SJSA1 (cell line): ENCODE data around the gene LRRC73. TPM values are rescaled to one million over a fixed set of nuclear protein-coding genes. Genes with fewer than 3 reads are reported as not detected.

Experiments
- DNase-seq, 2 experiments: peaks; one replicate each; pipeline ENCODE4 v3.0.0-alpha.2; 2015 to 2020; ENCODE audit warnings: low spot score in 2 of 2, low read depth in 1 of 2
- H3K27ac ChIP-seq: fragments of 250-450 bp; sonication (Bioruptor Pico); 2 replicates; pipeline ENCODE4 v1.5.1; 2020; ENCODE audit warnings: mild to moderate bottlenecking, moderate library complexity
- H3K27me3 ChIP-seq: fragments of 250-450 bp; sonication (Bioruptor Pico); replicated peaks from 2 replicates; pipeline ENCODE4 v1.5.1; 2020; ENCODE audit warnings: mild to moderate bottlenecking, moderate library complexity
- H3K36me3 ChIP-seq: fragments of 250-450 bp; sonication (Bioruptor Pico); 2 replicates; pipeline ENCODE4 v1.5.1; 2020; ENCODE audit warnings: mild to moderate bottlenecking
- H3K4me1 ChIP-seq: fragments of 250-450 bp; sonication (Bioruptor Pico); replicated peaks from 2 replicates; pipeline ENCODE4 v1.6.1; 2021; ENCODE audit warnings: mild to moderate bottlenecking
- H3K4me3 ChIP-seq: fragments of 250-450 bp; sonication (Bioruptor Pico); 2 replicates; pipeline ENCODE4 v1.5.1; 2020; ENCODE audit warnings: mild to moderate bottlenecking
- H3K9me3 ChIP-seq: fragments of 250-450 bp; sonication (Bioruptor Pico); replicated peaks from 2 replicates; pipeline ENCODE4 v1.5.1; 2020; ENCODE audit warnings: mild to moderate bottlenecking
- total RNA-seq: library from RNA; depleted of rRNA; stranded (reverse); fragments of >200 nt; shearing (Covaris generic); gene quantifications from 2 replicates; pipeline ENCODE4 v1.2.3, GENCODE V29; 2014

The LRRC73 gene
- total RNA-seq, 1 experiment from 2014 or later: not detected

DNA sequence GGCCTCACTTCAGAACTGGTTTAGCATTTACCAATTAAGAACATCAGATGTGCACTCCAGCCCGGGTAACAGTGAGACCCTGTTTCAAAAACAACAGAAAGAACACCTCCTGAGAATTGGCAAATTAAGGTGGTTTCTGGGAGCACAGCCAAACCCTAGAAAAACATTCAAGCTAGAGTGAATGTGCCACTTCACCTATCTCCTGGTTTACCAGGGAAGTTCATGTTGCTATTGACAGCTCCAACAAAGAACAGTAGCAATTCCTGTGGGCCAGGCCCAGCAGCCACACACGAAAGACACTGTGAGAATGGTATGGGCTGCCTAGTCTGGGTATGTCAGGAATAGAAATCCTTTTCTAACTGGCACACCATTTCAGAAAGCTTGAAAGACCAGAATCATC is 11.7 kb upstream of the LRRC73 start:
- Histone ChIP-seq H3K4me1 (peaks cover 11% of the 10 kb centered on the region), H3K27ac (no peak overlapping the region), H3K4me3 (no peak overlapping the region), H3K9me3 (no peaks in the 10 kb centered on the region), H3K27me3 (no peaks in the 10 kb centered on the region), H3K36me3 (peaks cover 77% of the 10 kb centered on the region)
- DNase-seq: no peak

DNA sequence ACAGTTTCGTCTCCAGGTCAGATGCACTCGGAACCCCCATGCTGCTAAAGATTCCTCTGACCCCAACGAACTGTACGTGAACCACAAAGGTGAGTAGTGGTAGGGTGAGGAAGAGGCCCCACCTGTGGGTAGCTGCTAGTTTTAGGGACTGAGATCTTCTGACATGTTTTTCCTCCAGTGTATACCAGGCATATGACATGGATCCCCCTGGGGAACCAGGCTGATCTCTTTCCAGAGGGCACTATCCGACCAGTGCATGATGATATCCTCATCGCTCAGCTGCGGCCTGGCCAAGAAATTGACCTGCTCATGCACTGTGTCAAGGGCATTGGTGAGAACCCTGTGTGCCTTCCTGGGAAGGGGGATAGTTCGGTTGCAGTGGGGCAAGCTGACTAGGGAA is 10.0 kb upstream of the LRRC73 start:
- Histone ChIP-seq H3K4me3 (no peak overlapping the region), H3K27ac (no peak overlapping the region), H3K36me3 (peaks cover 68% of the 10 kb centered on the region), H3K4me1 (peaks cover 17% of the 10 kb centered on the region), H3K27me3 (no peaks in the 10 kb centered on the region), H3K9me3 (no peaks in the 10 kb centered on the region)
- DNase-seq: no peak

DNA sequence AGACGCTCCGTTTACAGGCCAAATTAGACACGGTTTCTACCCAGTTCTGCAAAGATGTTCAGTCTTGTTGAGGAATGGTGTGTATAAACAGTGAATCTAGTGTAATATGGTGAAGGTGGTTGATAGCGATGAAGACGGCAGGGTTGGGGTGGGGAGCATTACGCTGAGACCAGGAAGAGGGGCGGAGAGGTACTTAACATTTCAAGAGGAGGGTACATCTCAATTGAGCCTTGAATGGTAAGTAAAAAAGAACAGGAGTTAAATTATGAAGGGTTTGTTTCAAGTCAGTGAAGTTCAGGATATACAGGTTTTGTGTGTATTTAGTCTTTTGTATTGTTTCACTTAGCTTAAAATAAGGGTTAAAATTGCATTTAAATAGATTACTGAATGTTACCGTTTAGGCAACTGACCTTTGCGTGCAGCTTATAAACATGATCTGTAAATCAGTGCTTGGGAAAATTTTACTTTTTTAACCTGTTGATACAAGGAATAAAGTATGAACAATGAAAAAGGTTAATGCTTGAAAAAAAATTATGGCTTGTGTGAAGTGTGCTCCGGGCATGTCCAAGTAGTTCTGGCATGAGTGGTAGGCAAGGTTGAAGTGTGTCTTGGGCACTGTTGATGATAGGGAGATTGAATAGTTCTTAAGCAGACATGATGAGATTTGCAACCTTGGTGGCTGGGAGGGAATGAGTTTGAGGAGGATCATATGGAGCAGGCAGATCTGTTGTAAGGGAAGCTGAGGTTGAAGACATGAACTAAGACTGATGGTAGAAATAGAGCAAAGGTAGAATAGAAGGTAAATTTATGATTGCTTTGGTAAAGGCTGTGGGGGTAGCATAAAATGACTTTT is 7.6 kb upstream of the LRRC73 start:
- Histone ChIP-seq H3K4me3 (peak overlapping the region; percentile 68), H3K27ac (no peak overlapping the region; the same call in 1 of the 2 replicates), H3K27me3 (no peaks in the 10 kb centered on the region), H3K4me1 (peaks cover 17% of the 10 kb centered on the region), H3K36me3 (peaks cover 68% of the 10 kb centered on the region), H3K9me3 (no peaks in the 10 kb centered on the region)
- DNase-seq: no peak

DNA sequence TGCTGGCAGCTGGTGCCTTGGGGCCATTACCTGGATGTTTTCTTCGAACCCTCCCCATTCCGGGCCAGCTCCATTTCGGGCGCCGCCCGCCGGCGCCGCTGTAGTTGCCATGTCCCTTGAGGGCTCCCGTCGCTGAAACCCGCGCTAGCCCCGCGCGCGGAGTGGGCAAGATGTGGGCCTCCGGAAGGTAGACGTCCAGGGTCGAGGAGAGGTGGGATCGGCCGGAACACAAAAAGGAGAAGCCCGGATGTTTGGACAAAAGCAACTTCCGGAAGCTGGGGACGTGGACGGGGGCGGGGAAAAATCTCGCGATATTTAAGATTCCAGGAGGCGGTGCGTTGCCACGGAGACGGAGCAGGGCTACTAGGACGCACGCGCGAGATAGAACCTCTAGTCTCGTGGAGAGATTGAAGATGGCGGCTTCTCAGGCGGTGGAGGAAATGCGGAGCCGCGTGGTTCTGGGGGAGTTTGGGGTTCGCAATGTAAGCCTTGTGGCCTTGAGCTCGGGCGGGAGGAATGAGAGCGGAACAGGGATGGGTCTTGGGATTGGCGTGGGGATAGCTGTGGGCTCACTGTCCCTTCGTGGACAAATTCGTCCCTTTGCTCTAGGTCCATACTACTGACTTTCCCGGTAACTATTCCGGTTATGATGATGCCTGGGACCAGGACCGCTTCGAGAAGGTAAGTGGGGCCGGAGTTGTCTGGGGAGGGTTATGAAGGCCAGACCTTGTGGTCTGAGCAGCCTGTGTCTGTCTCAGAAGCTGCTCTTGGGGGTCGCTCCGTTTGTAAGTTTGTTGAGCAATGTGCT is 6.8 kb upstream of the LRRC73 start, which contains the start of the genes POLR1C and YIPF3:
Gene POLR1C (plus strand): TSS at position 393 of the 808 bp plus-strand sequence. CDS start 21 bp downstream, at position 414.
Gene YIPF3 (minus strand): TSS at position 230 of the 808 bp plus-strand sequence. CDS start 119 bp downstream, at position 111.
- H3K36me3 ChIP-seq: peaks cover 68% of the 10 kb centered on the region
- H3K9me3 ChIP-seq: no peaks in the 10 kb centered on the region

DNA sequence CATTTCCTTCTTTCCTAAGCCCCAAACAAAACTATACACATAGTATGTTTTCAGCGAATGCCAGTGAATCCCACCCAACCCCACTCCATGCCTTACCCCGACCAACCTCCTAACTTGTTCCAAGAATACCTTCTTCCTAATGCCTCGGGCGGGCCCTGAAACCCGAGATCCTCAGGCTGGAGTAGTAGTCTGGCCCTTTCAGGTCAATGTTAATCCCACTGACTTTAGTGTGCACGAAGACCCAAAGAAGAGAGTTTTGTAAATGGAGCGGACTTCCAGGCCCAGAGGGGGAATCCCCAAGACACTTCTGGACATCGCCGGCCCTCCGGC is 6.2 kb upstream of the LRRC73 start:
- H3K36me3 ChIP-seq: peaks cover 68% of the 10 kb centered on the region
- H3K4me3 ChIP-seq: peak overlapping the region; percentile 68
- no peak for DNase-seq
- no peaks in the 10 kb centered on the region for H3K27me3 ChIP-seq
- peaks cover 17% of the 10 kb centered on the region for H3K4me1 ChIP-seq
- H3K9me3 ChIP-seq: no peaks in the 10 kb centered on the region
- peak overlapping the region; percentile 30 for H3K27ac ChIP-seq

More for the DNA sequence above, 6.8 kb upstream of the LRRC73 start, which contains the start of the genes POLR1C and YIPF3:
- DNase-seq: peak; percentile 95 to 98
- peaks cover 17% of the 10 kb centered on the region for H3K4me1 ChIP-seq
- H3K27me3 ChIP-seq: no peaks in the 10 kb centered on the region
- H3K4me3 ChIP-seq: peak within 1 kb of the TSS; percentile 68
- peak within 1 kb of the TSS; percentile 30 for H3K27ac ChIP-seq

DNA sequence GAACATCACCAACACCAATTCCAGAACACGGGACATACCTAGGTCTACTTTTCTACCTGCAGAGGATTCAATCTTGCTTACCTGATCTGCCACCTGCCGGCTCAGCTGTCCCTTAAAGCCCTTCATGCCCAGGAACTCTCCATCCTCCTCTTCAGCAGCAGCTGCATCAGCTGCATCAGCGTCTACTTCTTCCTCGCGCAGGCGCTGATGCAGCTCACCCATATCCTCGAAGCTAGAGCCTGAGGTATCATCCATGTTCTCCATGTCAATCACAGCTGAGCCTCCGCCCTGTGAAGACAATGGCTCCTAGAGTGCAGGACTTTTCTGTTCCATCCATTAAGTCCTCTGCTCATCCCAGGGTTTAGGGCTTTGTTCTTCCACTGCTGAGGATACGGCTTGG is 5.7 kb upstream of the LRRC73 start:
- peak overlapping the region; percentile 68 for H3K4me3 ChIP-seq
- no peaks in the 10 kb centered on the region for H3K27me3 ChIP-seq
- DNase-seq: no peak
- H3K9me3 ChIP-seq: no peaks in the 10 kb centered on the region
- peaks cover 68% of the 10 kb centered on the region for H3K36me3 ChIP-seq
- peaks cover 17% of the 10 kb centered on the region for H3K4me1 ChIP-seq
- no peak overlapping the region for H3K27ac ChIP-seq

DNA sequence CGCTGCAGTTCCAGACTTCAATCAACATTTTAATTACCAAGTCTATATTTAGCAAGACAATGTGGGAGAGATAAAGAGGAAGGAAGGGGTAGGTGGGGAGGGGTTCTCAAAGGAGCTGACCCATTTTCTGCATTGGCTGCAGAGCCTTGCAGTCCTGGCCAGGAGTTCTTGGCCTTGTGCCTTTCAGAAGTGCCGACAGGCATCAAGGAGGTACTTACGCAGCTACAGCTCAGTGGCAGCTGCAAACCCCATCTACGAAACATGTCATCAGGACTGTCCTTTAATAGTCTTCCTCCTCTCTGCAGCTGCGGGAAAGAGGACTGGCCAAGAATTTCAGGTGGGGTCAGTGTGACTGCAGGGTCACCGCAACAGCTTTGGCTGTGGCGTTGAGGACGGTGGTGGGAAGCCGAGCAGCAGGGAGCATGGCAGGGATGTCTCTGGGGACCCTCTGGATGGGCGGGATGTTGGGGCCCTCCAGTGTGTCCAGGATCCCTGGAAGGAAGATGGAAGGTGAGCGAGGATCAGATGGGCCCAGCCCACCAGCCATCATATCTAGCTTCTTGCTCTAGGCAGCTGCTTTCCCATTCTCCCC is 1.8 kb upstream of the LRRC73 start:
- peaks cover 20% of the 10 kb centered on the region for H3K4me1 ChIP-seq
- peaks cover 57% of the 10 kb centered on the region for H3K36me3 ChIP-seq
- H3K27ac ChIP-seq: no peak overlapping the region
- DNase-seq: no peak
- H3K4me3 ChIP-seq: no peak overlapping the region
- peaks cover 4% of the 10 kb centered on the region; the same call in 1 of the 2 replicates for H3K9me3 ChIP-seq
- peaks cover 6% of the 10 kb centered on the region for H3K27me3 ChIP-seq

DNA sequence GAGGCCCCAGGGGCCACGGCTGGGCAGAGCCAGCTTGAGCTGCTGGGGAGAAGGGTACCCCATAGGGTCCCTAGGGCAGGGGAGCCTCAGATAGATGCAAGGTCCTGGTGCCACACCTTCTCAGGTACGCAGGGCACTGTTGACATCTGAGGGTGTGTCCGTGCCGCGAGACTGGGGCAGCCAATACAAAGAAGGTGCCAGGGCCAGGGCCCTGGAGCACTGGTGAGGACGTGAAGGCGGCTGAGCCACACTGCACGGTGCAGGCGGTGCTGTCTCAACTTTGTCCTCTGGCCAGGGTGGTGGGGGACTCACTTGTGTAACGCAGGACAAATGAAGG is 649 bp upstream of the LRRC73 start:
- H3K4me3 ChIP-seq: no peak overlapping the region
- no peak overlapping the region for H3K27ac ChIP-seq
- H3K4me1 ChIP-seq: peaks cover 17% of the 10 kb centered on the region
- peaks cover 6% of the 10 kb centered on the region for H3K27me3 ChIP-seq
- no peak for DNase-seq
- H3K9me3 ChIP-seq: peaks cover 4% of the 10 kb centered on the region; the same call in 1 of the 2 replicates
- peaks cover 61% of the 10 kb centered on the region for H3K36me3 ChIP-seq

DNA sequence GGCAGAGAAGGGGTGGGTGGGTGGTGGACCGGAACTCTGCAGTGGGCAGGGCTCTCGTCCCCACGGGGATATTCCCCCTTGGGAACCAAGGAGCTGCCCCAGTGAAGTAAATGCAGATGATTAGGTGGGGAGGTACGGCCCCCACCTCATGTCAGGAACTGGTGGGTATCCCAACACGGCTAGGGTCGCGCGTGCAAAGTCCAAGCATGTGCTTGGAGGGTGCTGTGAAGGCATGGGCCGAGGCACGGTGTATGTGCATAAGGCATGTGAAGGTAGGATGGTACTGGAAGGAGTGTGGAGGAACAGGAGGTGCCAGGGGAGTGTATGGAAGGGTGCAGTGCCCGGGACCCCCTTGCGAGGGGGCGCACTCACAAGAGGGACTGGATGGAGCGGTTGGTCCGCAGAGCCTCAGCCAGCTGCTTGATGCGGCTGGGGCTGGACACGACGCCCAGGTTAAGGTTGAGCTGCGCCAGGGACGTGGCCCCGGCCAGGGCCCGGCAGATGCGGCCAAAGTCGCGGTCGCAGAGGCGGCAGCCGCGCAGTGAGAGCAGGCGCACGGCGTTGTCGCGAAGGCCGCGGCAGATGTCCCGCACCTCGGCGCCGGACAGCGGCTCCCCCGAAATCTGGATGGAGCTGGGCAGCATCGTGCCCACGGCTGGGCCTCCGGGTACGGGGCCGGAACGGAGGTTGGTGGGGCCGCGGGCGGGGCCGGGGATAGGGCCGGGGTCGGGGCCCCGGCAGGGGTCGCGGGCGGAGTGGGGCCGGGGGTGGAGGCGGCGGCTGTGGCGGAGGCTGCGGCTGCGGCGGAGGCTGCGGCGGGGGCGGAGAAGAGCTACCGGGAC is 783 bp downstream of the LRRC73 start:
- H3K9me3 ChIP-seq: peaks cover 4% of the 10 kb centered on the region; the same call in 1 of the 2 replicates
- H3K27ac ChIP-seq: no peak overlapping the region
- peaks cover 13% of the 10 kb centered on the region for H3K4me1 ChIP-seq
- no peak for DNase-seq
- peak overlapping the region; percentile 59 for H3K4me3 ChIP-seq
- peaks cover 6% of the 10 kb centered on the region for H3K27me3 ChIP-seq
- H3K36me3 ChIP-seq: peaks cover 54% of the 10 kb centered on the region

DNA sequence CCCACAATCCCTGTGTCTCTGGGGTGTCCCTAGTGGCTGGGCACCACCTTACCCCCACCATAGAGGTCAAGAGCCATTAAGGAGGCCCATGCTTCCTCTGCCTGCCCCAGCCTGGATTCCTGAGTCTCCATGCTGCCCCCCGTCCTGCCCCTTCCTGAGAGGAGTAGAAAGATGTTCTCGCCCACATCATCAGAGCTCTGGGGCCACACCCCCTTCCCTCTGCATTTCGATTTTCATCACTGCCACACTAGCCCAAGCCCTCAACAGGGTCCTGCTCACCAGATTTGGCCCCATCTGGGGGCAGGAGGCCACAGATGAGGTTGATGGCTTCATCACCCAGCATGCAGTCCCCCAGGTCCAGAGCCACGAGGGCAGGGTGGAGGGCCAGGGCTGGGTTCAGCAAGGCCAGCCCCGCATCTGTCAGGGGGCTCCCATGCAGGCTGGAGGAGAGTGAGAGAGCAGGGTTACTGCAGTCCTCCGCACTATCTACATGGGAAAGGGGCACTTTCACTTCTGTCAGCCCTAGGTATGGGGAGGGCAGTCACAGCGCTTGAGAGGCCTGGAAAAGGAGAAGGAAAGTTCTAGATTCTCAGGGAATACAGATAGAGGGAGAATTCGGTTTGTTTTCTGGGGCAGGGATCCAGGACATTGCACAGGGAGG is 1.5 kb downstream of the LRRC73 start:
- Histone ChIP-seq H3K9me3 (peaks cover 4% of the 10 kb centered on the region; the same call in 1 of the 2 replicates), H3K27me3 (peaks cover 6% of the 10 kb centered on the region), H3K4me3 (no peak overlapping the region), H3K4me1 (peaks cover 13% of the 10 kb centered on the region), H3K36me3 (peaks cover 49% of the 10 kb centered on the region), H3K27ac (no peak overlapping the region)
- DNase-seq: no peak

DNA sequence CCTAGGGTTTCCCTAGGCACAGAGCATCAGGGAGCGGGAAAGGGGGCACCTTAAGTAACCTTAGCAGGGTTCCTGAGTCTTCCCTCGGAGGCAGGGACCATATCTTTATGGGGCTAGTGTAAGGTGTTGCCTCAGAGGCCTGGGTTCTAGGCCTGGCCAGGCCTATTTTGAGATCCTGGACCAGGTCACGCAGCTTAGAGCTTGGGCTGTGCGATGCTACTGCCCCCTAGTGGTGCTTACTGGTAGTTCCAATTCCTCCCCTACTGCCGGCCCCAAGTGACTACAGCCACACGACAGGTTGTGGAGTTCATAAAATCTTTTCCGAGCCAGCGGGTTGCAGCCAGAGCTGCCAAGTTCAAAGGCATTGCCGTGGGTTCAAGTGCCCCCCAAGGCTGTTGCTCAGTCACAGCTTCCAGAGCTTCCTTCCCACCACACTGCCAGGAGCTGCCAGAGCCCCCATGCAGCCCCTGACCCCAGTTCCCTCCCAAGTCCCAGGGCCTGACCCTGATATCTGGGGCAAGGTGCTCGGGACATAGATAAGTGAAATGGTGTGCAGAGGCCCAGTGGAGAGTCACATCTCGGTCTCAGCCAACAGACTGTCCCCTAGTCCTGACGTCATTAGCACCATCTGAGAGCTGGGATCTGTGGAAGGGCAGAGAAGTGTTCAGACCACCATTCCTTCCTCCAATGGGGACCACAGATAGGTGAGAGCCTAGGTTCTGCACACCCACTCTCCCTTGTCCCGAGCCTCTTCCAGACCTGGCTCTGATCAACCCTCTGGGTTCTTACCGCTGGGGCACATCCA is 3.3 kb downstream of the LRRC73 start:
- Histone ChIP-seq H3K27ac (no peak overlapping the region), H3K27me3 (peaks cover 6% of the 10 kb centered on the region), H3K36me3 (peaks cover 43% of the 10 kb centered on the region), H3K4me3 (no peak overlapping the region), H3K9me3 (peaks cover 4% of the 10 kb centered on the region; the same call in 1 of the 2 replicates), H3K4me1 (peaks cover 13% of the 10 kb centered on the region)
- peak; percentile 58 to 75 for DNase-seq

DNA sequence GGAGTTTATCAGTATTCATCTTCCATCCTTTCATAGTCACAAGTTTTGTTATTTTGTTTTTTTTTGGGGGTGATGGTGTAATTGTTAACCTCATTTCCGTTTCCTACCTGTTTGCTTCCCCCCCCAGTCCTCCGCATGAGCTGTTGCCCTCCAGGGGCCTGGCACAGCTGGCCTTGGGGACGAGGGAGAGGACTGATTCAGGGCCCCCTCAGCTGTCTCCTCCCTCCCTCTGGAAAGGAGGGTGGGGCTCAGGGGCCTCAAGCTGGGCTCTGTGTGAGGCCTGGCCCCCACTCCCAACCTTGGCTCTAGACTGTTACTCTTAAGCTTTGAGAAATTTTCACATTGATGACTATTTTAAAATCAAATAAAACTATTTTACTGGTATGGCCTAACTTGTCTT is 4.0 kb downstream of the LRRC73 start:
- Histone ChIP-seq H3K36me3 (peaks cover 39% of the 10 kb centered on the region), H3K27me3 (peaks cover 6% of the 10 kb centered on the region), H3K4me1 (peaks cover 13% of the 10 kb centered on the region), H3K9me3 (peaks cover 4% of the 10 kb centered on the region; the same call in 1 of the 2 replicates), H3K27ac (no peak overlapping the region), H3K4me3 (no peak overlapping the region)
- DNase-seq: no peak
